Osteoblast (primary cell): ENCODE data around the gene FAT2. TPM values are rescaled to one million over a fixed set of nuclear protein-coding genes. Genes with fewer than 3 reads are reported as not detected.

Experiments
- DNase-seq: peaks from one replicate; pipeline ENCODE4 v3.0.0; 2011; ENCODE audit warnings: low spot score, mixed read lengths; ENCODE audit not compliant: insufficient read length; ENCODE audit errors: missing footprints
- H2AFZ ChIP-seq: 2 replicates; pipeline ENCODE4 v1.6.0; 2011; ENCODE audit warnings: mild to moderate bottlenecking, low read length
- H3K27ac ChIP-seq: 2 replicates; pipeline ENCODE4 v1.5.1; 2011; ENCODE audit warnings: mild to moderate bottlenecking, low read depth, low read length, moderate library complexity
- H3K27me3 ChIP-seq: 2 replicates; pipeline ENCODE4 v1.6.0; 2012; ENCODE audit warnings: mild to moderate bottlenecking, control low read depth, inconsistent platforms, low read length, moderate library complexity; ENCODE audit not compliant: insufficient read depth
- H3K36me3 ChIP-seq: 2 replicates; pipeline ENCODE4 v1.5.1; 2011; ENCODE audit warnings: mild to moderate bottlenecking, low read length, control low read depth, moderate library complexity; ENCODE audit not compliant: insufficient read depth
- H3K4me1 ChIP-seq: 2 replicates; pipeline ENCODE4 v1.5.1; 2011; ENCODE audit warnings: mild to moderate bottlenecking, low read length, control low read depth, moderate library complexity; ENCODE audit not compliant: insufficient read depth
- H3K4me2 ChIP-seq: 2 replicates; pipeline ENCODE4 v1.6.0; 2011; ENCODE audit warnings: mild to moderate bottlenecking, low read length; ENCODE audit not compliant: insufficient read depth
- H3K4me3 ChIP-seq: fragments of 200-600 bp; sonication (generic); 3 replicates; pipeline ENCODE4 v1.5.1; 2012; ENCODE audit warnings: mild to moderate bottlenecking, low read length, inconsistent platforms; ENCODE audit not compliant: insufficient read depth
- H3K79me2 ChIP-seq: 2 replicates; pipeline ENCODE4 v1.6.0; 2012; ENCODE audit warnings: mild to moderate bottlenecking, low read length, control low read depth, inconsistent platforms; ENCODE audit not compliant: insufficient read depth
- H3K9me3 ChIP-seq: 2 replicates; pipeline ENCODE4 v1.5.1; 2011; ENCODE audit warnings: low read depth, low read length, control low read depth
- H4K20me1 ChIP-seq: 2 replicates; pipeline ENCODE4 v1.6.0; 2012; ENCODE audit warnings: mild to moderate bottlenecking, low read length, control low read depth; ENCODE audit not compliant: insufficient read depth
- total RNA-seq: library from RNA; depleted of rRNA; stranded (reverse); fragments of >200 nt; gene quantifications from 2 replicates; pipeline ENCODE4 v1.2.3, GENCODE V29; 2012
- TF ChIP-seq, protein P1 (sequence below): IDR thresholded peaks from 2 replicates; pipeline ENCODE4 v1.5.1; 2011; ENCODE audit warnings: mild to moderate bottlenecking, low read depth, low read length, moderate library complexity; ENCODE audit errors: extremely low read depth

Gene FAT2
- total RNA-seq, 1 donor, result 0.36 TPM

DNA sequence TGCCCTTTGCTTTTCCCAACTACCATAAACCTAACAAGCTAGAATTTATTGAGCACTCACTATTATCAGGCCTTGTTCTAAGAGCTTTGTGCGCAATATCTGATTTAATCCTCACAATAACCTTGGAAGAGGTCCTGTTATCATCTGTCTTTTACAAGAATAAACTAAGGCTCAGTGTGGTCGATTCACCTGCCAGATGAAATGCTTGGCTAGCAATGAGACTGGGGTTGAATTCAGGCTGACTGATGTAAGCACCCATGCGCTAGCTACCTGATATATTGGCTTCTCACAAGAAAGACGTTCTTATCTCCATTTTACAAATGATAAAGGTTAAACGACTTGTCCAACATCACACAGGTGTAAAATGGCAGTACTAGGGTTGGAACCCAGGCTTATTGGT, 37.4 kb downstream of the FAT2 start:
- no peaks in the 10 kb centered on the region for H3K36me3 ChIP-seq
- H3K27me3 ChIP-seq, result peaks cover 5% of the 10 kb centered on the region
- no peaks in the 10 kb centered on the region for H3K79me2 ChIP-seq
- H2AFZ ChIP-seq, result no peak overlapping the region
- TF ChIP-seq, protein P1, sequence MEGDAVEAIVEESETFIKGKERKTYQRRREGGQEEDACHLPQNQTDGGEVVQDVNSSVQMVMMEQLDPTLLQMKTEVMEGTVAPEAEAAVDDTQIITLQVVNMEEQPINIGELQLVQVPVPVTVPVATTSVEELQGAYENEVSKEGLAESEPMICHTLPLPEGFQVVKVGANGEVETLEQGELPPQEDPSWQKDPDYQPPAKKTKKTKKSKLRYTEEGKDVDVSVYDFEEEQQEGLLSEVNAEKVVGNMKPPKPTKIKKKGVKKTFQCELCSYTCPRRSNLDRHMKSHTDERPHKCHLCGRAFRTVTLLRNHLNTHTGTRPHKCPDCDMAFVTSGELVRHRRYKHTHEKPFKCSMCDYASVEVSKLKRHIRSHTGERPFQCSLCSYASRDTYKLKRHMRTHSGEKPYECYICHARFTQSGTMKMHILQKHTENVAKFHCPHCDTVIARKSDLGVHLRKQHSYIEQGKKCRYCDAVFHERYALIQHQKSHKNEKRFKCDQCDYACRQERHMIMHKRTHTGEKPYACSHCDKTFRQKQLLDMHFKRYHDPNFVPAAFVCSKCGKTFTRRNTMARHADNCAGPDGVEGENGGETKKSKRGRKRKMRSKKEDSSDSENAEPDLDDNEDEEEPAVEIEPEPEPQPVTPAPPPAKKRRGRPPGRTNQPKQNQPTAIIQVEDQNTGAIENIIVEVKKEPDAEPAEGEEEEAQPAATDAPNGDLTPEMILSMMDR, result no peak
- no peak overlapping the region for H3K4me2 ChIP-seq
- no peak overlapping the region for H3K4me3 ChIP-seq
- H3K9me3 ChIP-seq, result no peaks in the 10 kb centered on the region
- no peaks in the 10 kb centered on the region for H4K20me1 ChIP-seq
- no peak overlapping the region for H3K27ac ChIP-seq
- no peaks in the 10 kb centered on the region for H3K4me1 ChIP-seq
- DNase-seq, result no peak

DNA sequence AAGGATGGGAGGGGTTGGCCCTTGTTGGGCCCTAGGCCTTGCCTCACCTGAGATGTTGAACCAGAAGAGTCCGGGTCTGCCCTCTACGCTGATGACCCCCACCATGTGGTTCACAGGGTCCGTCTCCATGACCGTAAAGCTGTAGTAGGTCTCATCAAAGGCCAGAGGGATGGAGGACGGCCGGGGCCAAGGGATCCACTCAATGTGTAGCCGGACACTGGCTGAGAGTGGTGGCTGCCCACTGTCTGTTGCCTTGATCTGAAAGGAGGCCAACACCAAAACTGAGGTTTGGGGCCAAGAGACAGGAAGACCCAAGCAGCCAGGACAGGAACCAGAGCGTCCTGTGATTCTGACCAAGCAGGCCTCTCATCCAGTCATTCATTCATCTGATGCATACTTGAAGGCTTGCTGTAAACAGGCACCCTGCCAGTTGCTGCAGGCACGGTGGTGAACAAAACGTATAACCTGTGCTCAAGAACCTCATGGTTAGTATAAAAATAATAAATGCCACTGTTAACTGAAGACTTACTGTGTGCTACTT, 37.9 kb downstream of the FAT2 start:
- no peak overlapping the region for H3K27ac ChIP-seq
- H3K27me3 ChIP-seq, result peaks cover 5% of the 10 kb centered on the region
- no peak for DNase-seq
- H3K36me3 ChIP-seq, result no peaks in the 10 kb centered on the region
- H3K4me1 ChIP-seq, result no peaks in the 10 kb centered on the region
- TF ChIP-seq, protein P1, result no peak
- H3K9me3 ChIP-seq, result no peaks in the 10 kb centered on the region
- H2AFZ ChIP-seq, result no peak overlapping the region
- H3K4me3 ChIP-seq, result no peak overlapping the region
- no peak overlapping the region for H3K4me2 ChIP-seq
- H3K79me2 ChIP-seq, result no peaks in the 10 kb centered on the region
- no peaks in the 10 kb centered on the region for H4K20me1 ChIP-seq

DNA sequence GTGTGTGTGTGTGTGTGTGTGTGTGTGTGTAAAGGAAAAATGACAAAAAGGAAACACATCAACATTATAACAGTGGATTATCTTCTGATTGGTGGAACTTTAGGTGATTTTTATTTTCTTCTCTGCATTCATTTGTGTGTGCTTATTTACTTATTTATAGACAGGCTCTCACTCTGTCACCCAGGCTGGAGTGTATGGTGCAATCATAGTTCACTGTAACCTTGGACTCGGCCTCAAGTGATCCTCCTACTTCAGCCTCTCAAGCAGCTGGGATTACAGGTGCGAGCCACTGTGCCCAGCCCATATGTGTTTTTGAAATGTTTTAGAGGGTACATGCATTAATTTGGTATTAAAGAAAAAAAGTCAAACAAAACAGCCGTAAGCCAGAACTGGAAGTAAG, 39.1 kb downstream of the FAT2 start:
- Histone ChIP-seq H3K4me2 (no peak overlapping the region), H3K27ac (no peak overlapping the region), H2AFZ (no peak overlapping the region), H4K20me1 (no peaks in the 10 kb centered on the region), H3K79me2 (no peaks in the 10 kb centered on the region), H3K4me1 (no peaks in the 10 kb centered on the region), H3K4me3 (no peak overlapping the region), H3K27me3 (no peaks in the 10 kb centered on the region), H3K36me3 (no peaks in the 10 kb centered on the region), H3K9me3 (no peaks in the 10 kb centered on the region)
- TF ChIP-seq, protein P1, result no peak
- DNase-seq, result no peak

DNA sequence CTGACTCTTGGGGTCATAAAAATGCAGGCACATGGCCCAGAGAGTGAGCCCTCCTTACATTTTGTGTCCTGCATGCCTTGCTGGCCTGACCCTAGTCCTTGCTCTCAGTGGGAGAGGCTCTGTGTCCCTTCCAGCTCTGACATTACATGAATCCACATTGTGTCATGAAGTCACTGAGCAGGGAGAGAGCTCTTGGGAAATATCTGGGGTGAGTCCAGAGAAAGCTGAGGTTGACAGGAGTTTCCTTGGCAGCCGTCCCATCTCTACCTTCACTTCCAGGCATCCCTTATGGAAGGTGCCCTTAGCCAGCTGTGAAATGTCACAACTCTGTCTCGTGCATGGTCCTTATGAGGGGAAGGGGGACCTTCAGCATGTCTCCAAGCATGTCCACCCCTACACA, 41.0 kb downstream of the FAT2 start:
- Histone ChIP-seq H3K4me1 (no peaks in the 10 kb centered on the region), H3K4me3 (no peak overlapping the region), H3K36me3 (no peaks in the 10 kb centered on the region), H3K9me3 (no peaks in the 10 kb centered on the region), H3K79me2 (no peaks in the 10 kb centered on the region), H3K4me2 (no peak overlapping the region), H2AFZ (no peak overlapping the region), H3K27me3 (no peaks in the 10 kb centered on the region), H4K20me1 (no peaks in the 10 kb centered on the region), H3K27ac (no peak overlapping the region)
- TF ChIP-seq, protein P1, result no peak
- no peak for DNase-seq
